Activated CD4-positive, alpha-beta memory T cell treated with anti-CD3 and anti-CD28 coated beads for 36 hours (primary cell): ENCODE results near the gene MIPOL1. TPM values are rescaled to one million over a fixed set of nuclear protein-coding genes. Genes with fewer than 3 reads are reported as not detected.
"Not testable (repeated sequence)": the region's sequence is repeated elsewhere in the genome, so short reads cannot be mapped to it uniquely, and the experiment has no call there.

Experiments used
- CTCF ChIA-PET: fragments of 350-600 bp; sonication (Branson Sonifier 250); formaldehyde crosslinking; loops from one replicate; lab custom pipeline; 2021; ENCODE audit warnings: antibody characterized with exemption, inconsistent platforms; lab: Charles Lee
- POLR2A ChIA-PET: fragments of 350-600 bp; sonication (Branson Sonifier 250); formaldehyde crosslinking; loops from one replicate; lab custom pipeline; 2021; ENCODE audit warnings: antibody characterized with exemption; lab: Charles Lee
- DNase-seq: peaks from one replicate; pipeline ENCODE4 v3.0.0-alpha.2; 2020
- H3K27ac Mint-ChIP-seq: one replicate; pipeline ENCODE4 v1.8.0; 2021; ENCODE audit warnings: mixed read lengths
- H3K27me3 Mint-ChIP-seq: one replicate; pipeline ENCODE4 v1.8.0; 2021; ENCODE audit warnings: mixed read lengths
- H3K36me3 Mint-ChIP-seq: one replicate; pipeline ENCODE4 v1.8.0; 2021; ENCODE audit warnings: mixed read lengths
- H3K4me1 Mint-ChIP-seq: one replicate; pipeline ENCODE4 v1.8.0; 2021; ENCODE audit warnings: low read depth, mixed read lengths
- H3K4me3 Mint-ChIP-seq: one replicate; pipeline ENCODE4 v1.8.0; 2021; ENCODE audit warnings: mild to moderate bottlenecking, mixed read lengths
- H3K9me3 Mint-ChIP-seq: one replicate; pipeline ENCODE4 v1.8.0; 2021; ENCODE audit warnings: mixed read lengths
- intact Hi-C: fragments of 100-400 bp; cut with micrococcal nuclease; formaldehyde crosslinking; loops from one replicate; pipeline ENCODE4 v1.15.1; 2023
- total RNA-seq, 2 experiments: library from RNA; stranded (reverse); gene quantifications; one replicate each; pipeline ENCODE4 v1.2.3, GENCODE V29; 2021

Gene MIPOL1
- total RNA-seq, 2 experiments from 2014 or later: 0.14 to 0.51 TPM

- ChIA-PET POLR2A (no interaction called here), CTCF (no interaction called here)
- no peak overlapping the region for H3K4me3 Mint-ChIP-seq
- no peaks in the 10 kb centered on the region for H3K4me1 Mint-ChIP-seq
- H3K36me3 Mint-ChIP-seq: no peaks in the 10 kb centered on the region
- no peaks in the 10 kb centered on the region for H3K9me3 Mint-ChIP-seq
- H3K27me3 Mint-ChIP-seq: no peaks in the 10 kb centered on the region
- H3K27ac Mint-ChIP-seq: no peak overlapping the region
- DNase-seq: no peak
- intact Hi-C loops: no loop called here
These were observed 225.0 kb downstream of the MIPOL1 start for GRCh38 chr14:37422748-37423147.

GRCh38 chr14:37428954-37429353 is 231.2 kb downstream of the MIPOL1 start:
- ChIA-PET POLR2A (no interaction called here), CTCF (no interaction called here)
- H3K36me3 Mint-ChIP-seq: no peaks in the 10 kb centered on the region
- H3K27ac Mint-ChIP-seq: no peak overlapping the region
- intact Hi-C loops: no loop called here
- no peaks in the 10 kb centered on the region for H3K4me1 Mint-ChIP-seq
- peaks cover 2% of the 10 kb centered on the region for H3K9me3 Mint-ChIP-seq
- no peak overlapping the region for H3K4me3 Mint-ChIP-seq
- H3K27me3 Mint-ChIP-seq: no peaks in the 10 kb centered on the region
- DNase-seq: no peak

DNA sequence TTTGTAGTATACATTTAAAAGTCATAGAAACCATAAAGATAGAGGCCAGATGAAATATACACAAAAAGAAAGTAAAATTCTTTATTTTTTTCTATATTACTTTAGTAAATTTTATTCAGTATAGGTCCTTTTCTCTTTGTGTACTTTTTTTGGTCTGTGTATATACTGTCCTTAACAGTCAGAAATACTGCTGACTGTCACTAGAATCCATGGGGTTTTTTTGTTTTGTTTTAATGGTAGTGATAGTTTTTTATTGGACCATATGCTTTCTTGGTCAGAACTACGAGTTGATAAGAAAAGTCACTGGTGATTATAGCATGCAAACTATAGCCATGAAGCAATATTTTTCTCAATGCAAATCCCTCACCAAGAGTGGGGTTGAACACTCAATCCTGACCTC is 231.9 kb downstream of the MIPOL1 start:
- no peak overlapping the region for H3K4me3 Mint-ChIP-seq
- H3K4me1 Mint-ChIP-seq: no peaks in the 10 kb centered on the region
- intact Hi-C loops: no loop called here
- H3K36me3 Mint-ChIP-seq: no peaks in the 10 kb centered on the region
- no peak overlapping the region for H3K27ac Mint-ChIP-seq
- POLR2A ChIA-PET: no interaction called here
- CTCF ChIA-PET: no interaction called here
- no peak for DNase-seq
- H3K9me3 Mint-ChIP-seq: peaks cover 4% of the 10 kb centered on the region
- no peaks in the 10 kb centered on the region for H3K27me3 Mint-ChIP-seq

DNA sequence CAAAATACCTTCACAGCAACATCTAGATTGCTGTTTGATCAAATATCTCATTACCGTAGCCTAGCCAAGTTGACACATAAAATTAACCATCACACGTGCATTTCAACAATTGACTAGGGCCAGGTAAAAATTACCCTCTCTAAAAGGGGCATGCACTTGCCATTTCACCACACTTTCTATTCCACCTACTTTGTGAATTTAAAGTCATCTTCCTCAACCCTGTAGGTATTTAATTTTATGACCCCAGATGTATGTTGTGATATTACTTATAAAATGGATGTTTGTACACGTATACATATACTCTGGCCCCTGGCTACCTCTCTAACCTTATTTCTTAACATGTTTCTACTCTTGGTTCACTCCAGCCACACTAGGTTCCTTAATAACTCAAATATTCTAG is 237.1 kb downstream of the MIPOL1 start:
- H3K9me3 Mint-ChIP-seq: peaks cover 2% of the 10 kb centered on the region
- H3K27ac Mint-ChIP-seq: no peak overlapping the region
- no peaks in the 10 kb centered on the region for H3K4me1 Mint-ChIP-seq
- intact Hi-C loops: no loop called here
- no peaks in the 10 kb centered on the region for H3K36me3 Mint-ChIP-seq
- no peak for DNase-seq
- POLR2A ChIA-PET: no interaction called here
- no peaks in the 10 kb centered on the region for H3K27me3 Mint-ChIP-seq
- CTCF ChIA-PET: no interaction called here
- H3K4me3 Mint-ChIP-seq: no peak overlapping the region

DNA sequence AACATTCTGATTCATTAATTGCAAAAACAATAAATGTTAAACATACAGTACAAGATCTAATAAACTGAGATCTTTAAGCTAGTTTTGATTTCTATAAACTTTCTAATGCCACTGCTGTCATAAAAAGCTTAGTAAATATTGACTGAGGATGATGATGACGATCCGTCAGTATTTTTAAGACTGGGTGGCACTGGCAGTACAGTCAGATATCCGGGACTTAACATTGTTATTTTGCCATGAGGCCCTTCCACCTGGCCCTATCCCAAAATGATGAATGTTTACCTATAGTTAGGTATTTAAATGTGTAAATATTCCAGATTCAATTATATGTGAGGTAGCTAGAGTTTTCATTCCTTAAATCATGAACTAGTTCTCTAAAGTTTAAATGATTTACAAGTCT is 238.8 kb downstream of the MIPOL1 start:
- intact Hi-C loops: no loop called here
- DNase-seq: no peak
- Mint-ChIP-seq H3K27ac (no peak overlapping the region), H3K9me3 (peaks cover 2% of the 10 kb centered on the region), H3K4me1 (no peaks in the 10 kb centered on the region), H3K4me3 (no peak overlapping the region), H3K36me3 (no peaks in the 10 kb centered on the region), H3K27me3 (no peaks in the 10 kb centered on the region)
- ChIA-PET CTCF (no interaction called here), POLR2A (no interaction called here)

GRCh38 chr14:37437490-37437889 is 239.8 kb downstream of the MIPOL1 start:
- Mint-ChIP-seq H3K9me3 (peaks cover 2% of the 10 kb centered on the region), H3K4me3 (no peak overlapping the region), H3K27ac (no peak overlapping the region), H3K27me3 (no peaks in the 10 kb centered on the region), H3K36me3 (no peaks in the 10 kb centered on the region), H3K4me1 (no peaks in the 10 kb centered on the region)
- intact Hi-C loops: no loop called here
- no peak for DNase-seq
- POLR2A ChIA-PET: no interaction called here
- CTCF ChIA-PET: no interaction called here

DNA sequence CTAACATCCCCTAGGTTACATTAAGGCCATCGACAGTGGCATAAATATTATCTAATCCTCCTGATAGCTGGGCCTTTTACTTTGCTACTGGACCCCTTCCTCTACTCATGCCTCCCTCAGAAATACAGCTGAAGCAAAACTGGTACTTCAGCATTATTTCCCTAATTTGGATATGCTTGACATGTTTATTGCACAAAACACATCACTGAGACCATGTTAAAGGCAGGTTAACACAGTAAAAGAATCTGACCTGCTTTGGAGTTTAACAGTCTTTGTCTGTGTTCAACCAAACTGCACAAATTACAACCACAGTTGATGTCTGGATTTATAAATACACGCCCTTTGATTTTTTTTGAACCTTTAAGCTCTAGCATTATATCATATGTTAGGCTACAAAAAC is 240.7 kb downstream of the MIPOL1 start:
- Mint-ChIP-seq H3K36me3 (no peaks in the 10 kb centered on the region), H3K4me1 (no peaks in the 10 kb centered on the region), H3K27ac (no peak overlapping the region), H3K27me3 (no peaks in the 10 kb centered on the region), H3K9me3 (peaks cover 3% of the 10 kb centered on the region), H3K4me3 (no peak overlapping the region)
- ChIA-PET CTCF (no interaction called here), POLR2A (no interaction called here)
- intact Hi-C loops: no loop called here
- DNase-seq: no peak

- POLR2A ChIA-PET: no interaction called here
- no peaks in the 10 kb centered on the region for H3K4me1 Mint-ChIP-seq
- no peaks in the 10 kb centered on the region for H3K27me3 Mint-ChIP-seq
- no peak for DNase-seq
- H3K27ac Mint-ChIP-seq: no peak overlapping the region
- CTCF ChIA-PET: no interaction called here
- H3K4me3 Mint-ChIP-seq: no peak overlapping the region
- intact Hi-C loops: no loop called here
- no peaks in the 10 kb centered on the region for H3K36me3 Mint-ChIP-seq
- peaks cover 3% of the 10 kb centered on the region for H3K9me3 Mint-ChIP-seq
These were observed 245.7 kb downstream of the MIPOL1 start for GRCh38 chr14:37443461-37443860.

DNA sequence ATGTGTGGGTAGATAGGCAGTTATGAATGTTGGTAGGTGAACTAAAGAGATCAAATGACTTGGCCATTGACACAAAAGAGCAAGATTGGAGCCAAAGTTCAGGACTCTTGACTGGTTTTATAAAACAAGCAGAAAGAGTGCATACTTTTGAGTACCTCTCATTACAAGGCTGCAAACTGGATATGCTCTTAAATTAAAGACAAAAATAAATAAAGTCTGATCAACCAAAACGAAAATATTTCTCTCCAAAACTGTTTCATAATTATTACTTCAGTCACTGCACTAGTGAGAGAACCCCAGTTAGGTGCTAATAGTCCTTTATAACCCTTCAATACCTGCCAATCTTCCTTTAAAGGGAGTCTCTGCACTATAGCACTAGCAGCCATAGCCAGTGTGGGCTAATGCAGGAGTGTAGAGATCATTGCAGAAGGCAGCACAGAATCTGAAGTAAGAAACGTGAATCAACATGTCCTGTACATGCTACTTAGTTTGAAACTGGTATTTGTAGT is 250.2 kb downstream of the MIPOL1 start:
- ChIA-PET CTCF (no interaction called here), POLR2A (no interaction called here)
- H3K4me3 Mint-ChIP-seq: no peak overlapping the region
- no peaks in the 10 kb centered on the region for H3K4me1 Mint-ChIP-seq
- H3K27ac Mint-ChIP-seq: no peak overlapping the region
- H3K36me3 Mint-ChIP-seq: no peaks in the 10 kb centered on the region
- no peaks in the 10 kb centered on the region for H3K27me3 Mint-ChIP-seq
- intact Hi-C loops: no loop called here
- DNase-seq: no peak
- peaks cover 14% of the 10 kb centered on the region for H3K9me3 Mint-ChIP-seq

DNA sequence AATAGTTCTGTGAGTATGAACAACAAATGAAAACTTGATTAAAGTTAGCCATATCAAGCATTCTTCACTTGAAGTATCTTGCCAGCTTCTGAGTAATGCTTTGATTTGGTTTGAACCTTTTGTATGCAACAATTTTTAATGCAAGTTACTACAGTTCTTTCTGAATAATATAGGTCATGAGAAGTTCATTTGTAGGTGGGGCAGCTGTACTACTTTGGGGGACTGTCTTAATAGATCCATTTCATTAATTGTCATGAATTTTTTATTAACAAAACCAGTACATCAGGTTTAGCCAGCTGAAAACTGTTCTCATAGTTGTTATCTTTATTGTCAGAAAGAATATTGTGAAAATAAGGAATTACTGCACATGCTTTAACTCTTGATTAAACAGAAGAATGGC is 254.6 kb downstream of the MIPOL1 start:
- Mint-ChIP-seq H3K36me3 (no peaks in the 10 kb centered on the region), H3K4me1 (no peaks in the 10 kb centered on the region), H3K27me3 (no peaks in the 10 kb centered on the region), H3K9me3 (peaks cover 15% of the 10 kb centered on the region), H3K4me3 (no peak overlapping the region), H3K27ac (no peak overlapping the region)
- ChIA-PET CTCF (no interaction called here), POLR2A (no interaction called here)
- intact Hi-C loops: no loop called here
- DNase-seq: no peak

- DNase-seq: no peak
- Mint-ChIP-seq H3K27ac (no peak overlapping the region), H3K4me3 (no peak overlapping the region), H3K27me3 (no peaks in the 10 kb centered on the region), H3K4me1 (no peaks in the 10 kb centered on the region), H3K9me3 (peaks cover 15% of the 10 kb centered on the region), H3K36me3 (no peaks in the 10 kb centered on the region)
- CTCF ChIA-PET: no interaction called here
- intact Hi-C loops: no loop called here
- POLR2A ChIA-PET: no interaction called here
These were observed 256.2 kb downstream of the MIPOL1 start for GRCh38 chr14:37453985-37454384.

GRCh38 chr14:37457334-37457733 is 259.6 kb downstream of the MIPOL1 start:
- Mint-ChIP-seq H3K4me3 (no peak overlapping the region), H3K4me1 (no peaks in the 10 kb centered on the region), H3K27ac (no peak overlapping the region), H3K9me3 (peaks cover 31% of the 10 kb centered on the region), H3K36me3 (peaks cover 2% of the 10 kb centered on the region), H3K27me3 (no peaks in the 10 kb centered on the region)
- intact Hi-C loops: no loop called here
- ChIA-PET CTCF (no interaction called here), POLR2A (no interaction called here)
- DNase-seq: no peak

DNA sequence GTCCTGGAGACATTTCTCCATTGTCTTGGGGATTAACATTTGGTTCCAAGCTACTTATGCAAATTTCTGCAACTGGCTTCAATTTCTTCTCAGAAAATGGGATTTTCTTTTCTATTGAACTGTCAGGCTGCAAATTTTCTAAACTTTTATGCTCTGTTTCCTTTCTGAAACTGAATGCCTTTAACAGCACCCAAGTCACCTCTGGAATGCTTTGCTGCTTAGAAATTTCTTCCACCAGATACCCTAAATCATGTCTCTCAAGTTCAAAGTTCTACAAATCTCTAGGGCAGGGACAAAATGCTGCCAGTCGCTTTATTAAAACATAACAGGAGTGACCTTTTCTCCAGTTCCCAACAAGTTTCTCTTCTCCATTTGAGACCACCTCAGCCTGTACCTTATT is 264.7 kb downstream of the MIPOL1 start:
- peaks cover 40% of the 10 kb centered on the region for H3K9me3 Mint-ChIP-seq
- POLR2A ChIA-PET, H3K4me3 Mint-ChIP-seq, H3K27ac Mint-ChIP-seq, H3K36me3 Mint-ChIP-seq, H3K4me1 Mint-ChIP-seq, intact Hi-C loops, H3K27me3 Mint-ChIP-seq, CTCF ChIA-PET, DNase-seq: not testable (repeated sequence)
